Panc1 (cell line): ENCODE results near the gene EPN2.

Source experiments
- CTCF ChIP-seq: fragments of 450-650 bp; IDR thresholded peaks from 2 replicates; pipeline ENCODE4 v1.5.1; 2017; ENCODE audit warnings: mild to moderate bottlenecking
- POLR2AphosphoS5 ChIP-seq: IDR thresholded peaks from 2 replicates; pipeline ENCODE4 v1.6.1; 2012; ENCODE audit warnings: mild to moderate bottlenecking, low read depth, low read length, moderate library complexity
- TCF7L2 ChIP-seq: IDR thresholded peaks from 2 replicates; pipeline ENCODE4 v1.6.1; 2011; ENCODE audit warnings: mild to moderate bottlenecking, low read depth, low read length, inconsistent platforms
- TF ChIP-seq, protein P1 (sequence below), 2 experiments: IDR thresholded peaks; 2 replicates each; pipeline ENCODE4 v1.6.1; 2011 to 2012; ENCODE audit warnings: low read depth in 2 of 2, control low read depth in 1 of 2, low read length in 1 of 2, mild to moderate bottlenecking in 1 of 2, moderate library complexity in 1 of 2; ENCODE audit not compliant: insufficient read depth in 1 of 2

DNA sequence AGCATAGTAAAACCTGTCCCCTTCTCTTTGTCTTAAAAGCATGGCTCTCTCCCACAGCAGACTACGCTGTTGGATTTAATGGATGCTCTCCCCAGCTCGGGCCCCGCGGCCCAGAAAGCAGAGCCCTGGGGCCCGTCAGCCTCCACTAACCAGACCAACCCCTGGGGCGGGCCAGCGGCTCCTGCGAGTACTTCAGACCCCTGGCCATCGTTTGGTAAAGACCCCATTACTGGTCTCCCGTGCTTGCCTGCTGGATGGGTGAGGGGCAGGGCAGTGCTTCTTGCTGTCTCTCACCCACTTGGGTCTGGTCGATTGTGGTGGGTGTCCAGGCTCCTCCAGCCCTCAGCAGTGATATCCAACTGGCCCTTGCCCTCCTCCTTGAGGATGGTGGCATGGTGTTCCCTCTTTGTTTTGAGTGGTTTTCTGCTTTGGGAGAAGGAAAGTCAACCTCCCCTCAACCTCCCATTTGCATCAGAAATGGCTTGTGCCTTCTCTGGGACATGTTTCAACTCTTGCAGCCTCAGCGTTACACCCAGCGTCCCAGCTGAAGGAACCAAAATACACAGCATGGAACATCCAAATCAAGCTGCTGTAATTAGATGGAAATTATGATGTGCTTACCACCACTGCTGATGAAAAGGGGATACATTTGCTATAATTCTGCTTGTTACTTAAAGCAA is 76.0 kb downstream of the EPN2 start:
- TF ChIP-seq CTCF (no peak), POLR2AphosphoS5 (no peak), TCF7L2 (no peak)
- TF ChIP-seq, protein P1, sequence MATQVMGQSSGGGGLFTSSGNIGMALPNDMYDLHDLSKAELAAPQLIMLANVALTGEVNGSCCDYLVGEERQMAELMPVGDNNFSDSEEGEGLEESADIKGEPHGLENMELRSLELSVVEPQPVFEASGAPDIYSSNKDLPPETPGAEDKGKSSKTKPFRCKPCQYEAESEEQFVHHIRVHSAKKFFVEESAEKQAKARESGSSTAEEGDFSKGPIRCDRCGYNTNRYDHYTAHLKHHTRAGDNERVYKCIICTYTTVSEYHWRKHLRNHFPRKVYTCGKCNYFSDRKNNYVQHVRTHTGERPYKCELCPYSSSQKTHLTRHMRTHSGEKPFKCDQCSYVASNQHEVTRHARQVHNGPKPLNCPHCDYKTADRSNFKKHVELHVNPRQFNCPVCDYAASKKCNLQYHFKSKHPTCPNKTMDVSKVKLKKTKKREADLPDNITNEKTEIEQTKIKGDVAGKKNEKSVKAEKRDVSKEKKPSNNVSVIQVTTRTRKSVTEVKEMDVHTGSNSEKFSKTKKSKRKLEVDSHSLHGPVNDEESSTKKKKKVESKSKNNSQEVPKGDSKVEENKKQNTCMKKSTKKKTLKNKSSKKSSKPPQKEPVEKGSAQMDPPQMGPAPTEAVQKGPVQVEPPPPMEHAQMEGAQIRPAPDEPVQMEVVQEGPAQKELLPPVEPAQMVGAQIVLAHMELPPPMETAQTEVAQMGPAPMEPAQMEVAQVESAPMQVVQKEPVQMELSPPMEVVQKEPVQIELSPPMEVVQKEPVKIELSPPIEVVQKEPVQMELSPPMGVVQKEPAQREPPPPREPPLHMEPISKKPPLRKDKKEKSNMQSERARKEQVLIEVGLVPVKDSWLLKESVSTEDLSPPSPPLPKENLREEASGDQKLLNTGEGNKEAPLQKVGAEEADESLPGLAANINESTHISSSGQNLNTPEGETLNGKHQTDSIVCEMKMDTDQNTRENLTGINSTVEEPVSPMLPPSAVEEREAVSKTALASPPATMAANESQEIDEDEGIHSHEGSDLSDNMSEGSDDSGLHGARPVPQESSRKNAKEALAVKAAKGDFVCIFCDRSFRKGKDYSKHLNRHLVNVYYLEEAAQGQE (IDR thresholded peaks at IDR 0.05; ENCODE audit: insufficient read depth in 1 of 2, low read depth in 2 of 2, low read length in 1 of 2) = no peak
